Naive thymus-derived CD4-positive, alpha-beta T cell (primary cell): ENCODE results near the gene RPL11. TPM values are rescaled to one million over a fixed set of nuclear protein-coding genes. Genes with fewer than 3 reads are reported as not detected.

ENCODE experiments used
- ATAC-seq: fragments of 150-1000 bp; cut with Tn5 transposase; 2 replicates; pipeline ENCODE4 v1.10.0; 2021; ENCODE audit warnings: mild to moderate bottlenecking, moderate library complexity
- CTCF ChIA-PET: fragments of 350-600 bp; sonication (Branson Sonifier 250); formaldehyde crosslinking; loops from one replicate; lab custom pipeline; 2021; ENCODE audit warnings: antibody characterized with exemption; lab: Charles Lee
- POLR2A ChIA-PET: fragments of 350-600 bp; sonication (Branson Sonifier 250); formaldehyde crosslinking; loops from one replicate; lab custom pipeline; 2021; ENCODE audit warnings: antibody characterized with exemption, inconsistent platforms; lab: Charles Lee
- DNase-seq, 9 donors: peaks; one replicate each; pipeline versions ENCODE4 v3.0.0 to v3.0.0-alpha.2; 2020 to 2022; ENCODE audit warnings: mixed read lengths in 1 of 9
- H3K27ac ChIP-seq: one replicate; pipeline ENCODE4 v1.7.0; 2013; ENCODE audit warnings: mild to moderate bottlenecking, low read depth, low read length, moderate library complexity
- H3K27me3 ChIP-seq, 2 donors: one replicate each; pipeline ENCODE4 v1.7.0; 2013; ENCODE audit warnings: low read length in 2 of 2, mild to moderate bottlenecking in 2 of 2, moderate library complexity in 2 of 2; ENCODE audit not compliant: control insufficient read depth in 2 of 2, insufficient read depth in 2 of 2
- H3K36me3 ChIP-seq, 3 experiments: 1 replicate in 2 of 3; 2 replicates in 1 of 3; pipeline ENCODE4 v1.7.0; 2013; ENCODE audit warnings: low read length in 3 of 3, mild to moderate bottlenecking in 3 of 3, moderate library complexity in 1 of 3; ENCODE audit not compliant: insufficient read depth in 3 of 3, control insufficient read depth in 2 of 3
- H3K4me1 ChIP-seq, 2 donors: one replicate each; pipeline ENCODE4 v1.7.0; 2013; ENCODE audit warnings: low read length in 2 of 2, mild to moderate bottlenecking in 2 of 2, moderate library complexity in 1 of 2; ENCODE audit not compliant: control insufficient read depth in 2 of 2, insufficient read depth in 2 of 2
- H3K4me3 ChIP-seq: 2 replicates; pipeline ENCODE4 v1.7.0; 2013; ENCODE audit warnings: mild to moderate bottlenecking, low read length
- H3K9me3 ChIP-seq, 3 experiments: 1 replicate in 2 of 3; 2 replicates in 1 of 3; pipeline ENCODE4 v1.7.0; 2013; ENCODE audit warnings: low read length in 3 of 3; ENCODE audit not compliant: control insufficient read depth in 2 of 3
- H3K27ac Mint-ChIP-seq, 9 donors: one replicate each; pipeline ENCODE4 v1.8.0; 2020 to 2022; ENCODE audit warnings: mixed read lengths in 9 of 9, mild to moderate bottlenecking in 8 of 9, moderate library complexity in 5 of 9, inconsistent platforms in 2 of 9
- H3K27me3 Mint-ChIP-seq, 5 donors: one replicate each; pipeline ENCODE4 v1.8.0; 2021 to 2022; ENCODE audit warnings: mixed read lengths in 5 of 5, mild to moderate bottlenecking in 1 of 5
- H3K36me3 Mint-ChIP-seq, 5 donors: one replicate each; pipeline ENCODE4 v1.8.0; 2020 to 2022; ENCODE audit warnings: mixed read lengths in 5 of 5, mild to moderate bottlenecking in 3 of 5, inconsistent platforms in 1 of 5
- H3K4me1 Mint-ChIP-seq, 7 donors: one replicate each; pipeline ENCODE4 v1.8.0; 2020 to 2022; ENCODE audit warnings: mixed read lengths in 7 of 7, mild to moderate bottlenecking in 3 of 7, inconsistent platforms in 1 of 7
- H3K4me3 Mint-ChIP-seq, 10 donors: one replicate each; pipeline ENCODE4 v1.8.0; 2020 to 2022; ENCODE audit warnings: mild to moderate bottlenecking in 10 of 10, mixed read lengths in 10 of 10, moderate library complexity in 6 of 10, inconsistent platforms in 2 of 10
- H3K9me3 Mint-ChIP-seq, 11 donors: one replicate each; pipeline ENCODE4 v1.8.0; 2020 to 2022; ENCODE audit warnings: mixed read lengths in 11 of 11, mild to moderate bottlenecking in 4 of 11, inconsistent platforms in 1 of 11, moderate library complexity in 1 of 11
- intact Hi-C, 2 donors: fragments of 100-400 bp; cut with micrococcal nuclease; formaldehyde crosslinking; loops; one replicate each; pipeline ENCODE4 v1.15.1; 2023
- polyA plus RNA-seq, 2 donors: library from polyadenylated mRNA; unstranded; fragments of 300-500 nt; fragmentation: Illumina TruSeq; gene quantifications; one replicate each; pipeline ENCODE4 v1.2.3, GENCODE V29; 2021
- total RNA-seq, 6 experiments: library from RNA in 5 of 6; stranded (reverse) in 5 of 6; gene quantifications; 1 replicate in 5 of 6; 2 replicates in 1 of 6; pipeline ENCODE4 v1.2.3 and lab custom pipeline; 2021 to 2026

Gene RPL11
- total RNA-seq (1,000 to 10,000 TPM; 1,206 to 2,420 (median 2,172) TPM), polyA plus RNA-seq (1,000 to 10,000 TPM; 1,567 to 2,009 TPM), total RNA-seq (lab: John Stamatoyannopoulos, UW) (1,877 reads per million, percentile 100 among the genes with 10 or more reads in this experiment)

GRCh38 chr1:23691499-23692307 lies at the start of gene RPL11:
Gene RPL11, plus strand, starts transcription at chr1:23691806. Its CDS starts 18 bp downstream, at chr1:23691824.
- H3K36me3 ChIP-seq: peaks cover 10 to 42% (median 11%) of the 10 kb centered on the region in 3 experiments
- H3K27me3 ChIP-seq: no peaks in the 10 kb centered on the region
- Mint-ChIP-seq H3K4me3 (peak within 1 kb of the TSS; percentile 87 to 96 (median 94)), H3K36me3 (peaks cover 6 to 43% (median 31%) of the 10 kb centered on the region in 5 donors), H3K27ac (peak within 1 kb of the TSS; percentile 87 to 97 (median 93)), H3K4me1 (peaks cover 33 to 50% (median 45%) of the 10 kb centered on the region in 7 donors), H3K9me3 (peaks cover 0 to 5% (median 0%) of the 10 kb centered on the region in 11 donors), H3K27me3 (no peaks in the 10 kb centered on the region)
- CTCF ChIA-PET: interaction anchor here (0.5 to 1.4 kb wide), 5 partner anchors 9 to 1668 kb away, joined by 3 to 5 read pairs (median 3); no protein-coding TSS in a partner anchor
- ATAC-seq: peak; percentile 100
- peaks cover 19 to 20% of the 10 kb centered on the region in 2 donors for H3K4me1 ChIP-seq
- intact Hi-C loops: loop anchor here (1.0 to 10.0 kb wide), 9 partner anchors 52 to 953 kb away; partner anchors contain the start of genes ELOA (in 2 of the 2), ASAP3 (in 1 of the 2), FUCA1 (in 1 of the 2) and GALE (in 1 of the 2)
- POLR2A ChIA-PET: interaction anchor here (0.6 to 2.0 kb wide), 16 partner anchors 8 to 1540 kb away, joined by 3 to 30 read pairs (median 3); partner anchors contain the start of genes ELOA, HMGCL and PITHD1
- H3K4me3 ChIP-seq: peak within 1 kb of the TSS; percentile 82
- H3K9me3 ChIP-seq: no peaks in the 10 kb centered on the region
- peak within 1 kb of the TSS; percentile 88 for H3K27ac ChIP-seq
- peak; percentile 60 to 92 (median 88) for DNase-seq

- Mint-ChIP-seq H3K4me3 (no peak overlapping the region), H3K4me1 (peaks cover 0 to 5% (median 0%) of the 10 kb centered on the region in 7 donors), H3K9me3 (no peaks in the 10 kb centered on the region), H3K36me3 (peaks cover 0 to 5% (median 0%) of the 10 kb centered on the region in 5 donors), H3K27ac (peak overlapping the region in 1 of 9 donors; percentile 45), H3K27me3 (peaks cover 0 to 6% (median 0%) of the 10 kb centered on the region in 5 donors)
- ChIA-PET POLR2A (interaction anchor here (1.4 kb wide), 1 partner anchor 99 kb away, joined by 5 read pairs; no protein-coding TSS in a partner anchor), CTCF (interaction anchor here (0.6 to 1.4 kb wide), 4 partner anchors 100 to 147 kb away, joined by 3 to 6 read pairs (median 4); partner anchors contain the start of gene E2F2)
- Histone ChIP-seq H3K9me3 (no peaks in the 10 kb centered on the region), H3K4me1 (no peaks in the 10 kb centered on the region), H3K4me3 (no peak overlapping the region), H3K27ac (no peak overlapping the region), H3K36me3 (peaks cover 0 to 25% (median 0%) of the 10 kb centered on the region in 3 experiments), H3K27me3 (no peaks in the 10 kb centered on the region)
- DNase-seq (no peak), ATAC-seq (no peak)
- intact Hi-C loops: no loop called here
Observed at GRCh38 chr1:23643736-23644554, 47.7 kb upstream of the RPL11 start.

GRCh38 chr1:23644555-23644866 lies 47.1 kb upstream of the RPL11 start:
- Mint-ChIP-seq H3K9me3 (no peaks in the 10 kb centered on the region), H3K27me3 (peaks cover 0 to 6% (median 0%) of the 10 kb centered on the region in 5 donors), H3K4me1 (peaks cover 0 to 5% (median 0%) of the 10 kb centered on the region in 7 donors), H3K36me3 (peaks cover 0 to 5% (median 0%) of the 10 kb centered on the region in 5 donors), H3K4me3 (no peak overlapping the region), H3K27ac (no peak overlapping the region)
- Histone ChIP-seq H3K9me3 (no peaks in the 10 kb centered on the region), H3K4me3 (no peak overlapping the region), H3K27me3 (no peaks in the 10 kb centered on the region), H3K4me1 (no peaks in the 10 kb centered on the region), H3K27ac (no peak overlapping the region), H3K36me3 (peaks cover 0 to 25% (median 0%) of the 10 kb centered on the region in 3 experiments)
- ATAC-seq: no peak
- intact Hi-C loops: no loop called here
- ChIA-PET CTCF (interaction anchor here (0.6 to 1.4 kb wide), 4 partner anchors 101 to 147 kb away, joined by 3 to 6 read pairs (median 4); partner anchors contain the start of gene E2F2), POLR2A (interaction anchor here (1.4 kb wide), 1 partner anchor 100 kb away, joined by 5 read pairs; no protein-coding TSS in a partner anchor)
- DNase-seq: no peak

GRCh38 chr1:23645338-23645737 lies 46.3 kb upstream of the RPL11 start:
- H3K36me3 ChIP-seq: peaks cover 0 to 16% (median 0%) of the 10 kb centered on the region in 3 experiments

GRCh38 chr1:23646091-23646490 lies 45.5 kb upstream of the RPL11 start:
- no peak overlapping the region for H3K27ac Mint-ChIP-seq
- DNase-seq (no peak), ATAC-seq (no peak)
- H3K9me3 Mint-ChIP-seq: no peaks in the 10 kb centered on the region
- H3K4me1 ChIP-seq: no peaks in the 10 kb centered on the region
- no peaks in the 10 kb centered on the region for H3K9me3 ChIP-seq
- no peak overlapping the region for H3K27ac ChIP-seq
- intact Hi-C loops: no loop called here
- POLR2A ChIA-PET: interaction anchor here (0.6 kb wide), 1 partner anchor 12 kb away, joined by 3 read pairs; no protein-coding TSS in a partner anchor
- CTCF ChIA-PET: no interaction called here
- no peak overlapping the region for H3K4me3 ChIP-seq
- H3K27me3 ChIP-seq: no peaks in the 10 kb centered on the region
- peaks cover 0 to 5% (median 0%) of the 10 kb centered on the region in 7 donors for H3K4me1 Mint-ChIP-seq
- H3K36me3 ChIP-seq: peaks cover 0 to 16% (median 0%) of the 10 kb centered on the region in 3 experiments
- peaks cover 0 to 5% (median 0%) of the 10 kb centered on the region in 5 donors for H3K36me3 Mint-ChIP-seq
- H3K27me3 Mint-ChIP-seq: peaks cover 0 to 8% (median 0%) of the 10 kb centered on the region in 5 donors
- H3K4me3 Mint-ChIP-seq: no peak overlapping the region

More at GRCh38 chr1:23645338-23645737, 46.3 kb upstream of the RPL11 start:
- H3K9me3 Mint-ChIP-seq: no peaks in the 10 kb centered on the region
- intact Hi-C loops: no loop called here
- H3K4me1 ChIP-seq: no peaks in the 10 kb centered on the region
- H3K27me3 ChIP-seq: no peaks in the 10 kb centered on the region
- H3K27me3 Mint-ChIP-seq: peaks cover 0 to 6% (median 0%) of the 10 kb centered on the region in 5 donors
- ChIA-PET POLR2A (interaction anchor here (1.4 kb wide), 1 partner anchor 101 kb away, joined by 5 read pairs; no protein-coding TSS in a partner anchor), CTCF (no interaction called here)
- H3K4me1 Mint-ChIP-seq: peaks cover 0 to 5% (median 0%) of the 10 kb centered on the region in 7 donors
- ATAC-seq (no peak), DNase-seq (no peak)
- H3K9me3 ChIP-seq: no peaks in the 10 kb centered on the region
- no peak overlapping the region for H3K4me3 Mint-ChIP-seq
- H3K4me3 ChIP-seq: no peak overlapping the region
- H3K27ac ChIP-seq: no peak overlapping the region
- peak overlapping the region in 1 of 9 donors; percentile 51 for H3K27ac Mint-ChIP-seq
- H3K36me3 Mint-ChIP-seq: peaks cover 0 to 5% (median 0%) of the 10 kb centered on the region in 5 donors
